ENCODE measurements around the gene MPPED1. TPM values are rescaled to one million over a fixed set of nuclear protein-coding genes. Genes with fewer than 3 reads are reported as not detected.

The MPPED1 gene
- total RNA-seq, 1 donor from 2014 or later = not detected

GRCh38 chr22:43441216-43441615 is 29.4 kb downstream of the MPPED1 start:
- DNase-seq (ENCODE audit: low spot score) = no peak
- intact Hi-C loops (cut with micrococcal nuclease) = no loop called here
- no peak overlapping the region for H3K27ac Mint-ChIP-seq
- H3K4me3 Mint-ChIP-seq (ENCODE audit: low read depth) = no peak overlapping the region
- H3K9me3 Mint-ChIP-seq = no peaks in the 10 kb centered on the region
- no peaks in the 10 kb centered on the region for H3K4me1 Mint-ChIP-seq (ENCODE audit: low read depth)
- no peaks in the 10 kb centered on the region for H3K36me3 Mint-ChIP-seq (ENCODE audit: low read depth)
- H3K27me3 Mint-ChIP-seq (ENCODE audit: low read depth) = no peaks in the 10 kb centered on the region

- Mint-ChIP-seq H3K4me1 (ENCODE audit: low read depth) (no peaks in the 10 kb centered on the region), H3K27me3 (ENCODE audit: low read depth) (no peaks in the 10 kb centered on the region), H3K4me3 (ENCODE audit: low read depth) (no peak overlapping the region), H3K27ac (no peak overlapping the region), H3K36me3 (ENCODE audit: low read depth) (no peaks in the 10 kb centered on the region), H3K9me3 (no peaks in the 10 kb centered on the region)
- intact Hi-C loops (cut with micrococcal nuclease) = no loop called here
- no peak for DNase-seq (ENCODE audit: low spot score)
These were observed 29.9 kb downstream of the MPPED1 start for GRCh38 chr22:43441751-43442150.

- no peak overlapping the region for H3K27ac Mint-ChIP-seq
- intact Hi-C loops (cut with micrococcal nuclease) = no loop called here
- no peaks in the 10 kb centered on the region for H3K4me1 Mint-ChIP-seq (ENCODE audit: low read depth)
- H3K4me3 Mint-ChIP-seq (ENCODE audit: low read depth) = no peak overlapping the region
- H3K9me3 Mint-ChIP-seq = no peaks in the 10 kb centered on the region
- no peaks in the 10 kb centered on the region for H3K36me3 Mint-ChIP-seq (ENCODE audit: low read depth)
- H3K27me3 Mint-ChIP-seq (ENCODE audit: low read depth) = no peaks in the 10 kb centered on the region
- no peak for DNase-seq (ENCODE audit: low spot score)
These were observed 30.8 kb downstream of the MPPED1 start for GRCh38 chr22:43442386-43443151.

GRCh38 chr22:43443152-43443471 is 31.3 kb downstream of the MPPED1 start:
- Mint-ChIP-seq H3K27me3 (ENCODE audit: low read depth) (no peaks in the 10 kb centered on the region), H3K4me3 (ENCODE audit: low read depth) (no peak overlapping the region), H3K9me3 (no peaks in the 10 kb centered on the region), H3K4me1 (ENCODE audit: low read depth) (no peaks in the 10 kb centered on the region), H3K36me3 (ENCODE audit: low read depth) (no peaks in the 10 kb centered on the region), H3K27ac (no peak overlapping the region)
- intact Hi-C loops (cut with micrococcal nuclease) = no loop called here
- DNase-seq (ENCODE audit: low spot score) = no peak

GRCh38 chr22:43446037-43446803 is 34.4 kb downstream of the MPPED1 start:
- no peaks in the 10 kb centered on the region for H3K4me1 Mint-ChIP-seq (ENCODE audit: low read depth)
- H3K4me3 Mint-ChIP-seq (ENCODE audit: low read depth) = no peak overlapping the region
- H3K36me3 Mint-ChIP-seq (ENCODE audit: low read depth) = no peaks in the 10 kb centered on the region
- DNase-seq (ENCODE audit: low spot score) = no peak
- H3K9me3 Mint-ChIP-seq = no peaks in the 10 kb centered on the region
- H3K27me3 Mint-ChIP-seq (ENCODE audit: low read depth) = no peaks in the 10 kb centered on the region
- intact Hi-C loops (cut with micrococcal nuclease) = no loop called here
- H3K27ac Mint-ChIP-seq = no peak overlapping the region

- H3K36me3 Mint-ChIP-seq (ENCODE audit: low read depth) = no peaks in the 10 kb centered on the region
- DNase-seq (ENCODE audit: low spot score) = no peak
- no peaks in the 10 kb centered on the region for H3K4me1 Mint-ChIP-seq (ENCODE audit: low read depth)
- H3K9me3 Mint-ChIP-seq = no peaks in the 10 kb centered on the region
- H3K27ac Mint-ChIP-seq = no peak overlapping the region
- intact Hi-C loops (cut with micrococcal nuclease) = no loop called here
- no peaks in the 10 kb centered on the region for H3K27me3 Mint-ChIP-seq (ENCODE audit: low read depth)
- no peak overlapping the region for H3K4me3 Mint-ChIP-seq (ENCODE audit: low read depth)
These were observed 35.1 kb downstream of the MPPED1 start for GRCh38 chr22:43446916-43447315.

GRCh38 chr22:43447380-43447779 is 35.6 kb downstream of the MPPED1 start:
- no peak for DNase-seq (ENCODE audit: low spot score)
- Mint-ChIP-seq H3K9me3 (no peaks in the 10 kb centered on the region), H3K4me3 (ENCODE audit: low read depth) (no peak overlapping the region), H3K27me3 (ENCODE audit: low read depth) (no peaks in the 10 kb centered on the region), H3K36me3 (ENCODE audit: low read depth) (no peaks in the 10 kb centered on the region), H3K27ac (no peak overlapping the region), H3K4me1 (ENCODE audit: low read depth) (no peaks in the 10 kb centered on the region)
- intact Hi-C loops (cut with micrococcal nuclease) = no loop called here

GRCh38 chr22:43448048-43448447 is 36.2 kb downstream of the MPPED1 start:
- H3K27ac Mint-ChIP-seq = no peak overlapping the region
- no peaks in the 10 kb centered on the region for H3K4me1 Mint-ChIP-seq (ENCODE audit: low read depth)
- no peaks in the 10 kb centered on the region for H3K36me3 Mint-ChIP-seq (ENCODE audit: low read depth)
- H3K27me3 Mint-ChIP-seq (ENCODE audit: low read depth) = no peaks in the 10 kb centered on the region
- DNase-seq (ENCODE audit: low spot score) = no peak
- intact Hi-C loops (cut with micrococcal nuclease) = no loop called here
- H3K9me3 Mint-ChIP-seq = no peaks in the 10 kb centered on the region
- H3K4me3 Mint-ChIP-seq (ENCODE audit: low read depth) = no peak overlapping the region

GRCh38 chr22:43449205-43449830 is 37.5 kb downstream of the MPPED1 start:
- Mint-ChIP-seq H3K27ac (no peak overlapping the region), H3K4me3 (ENCODE audit: low read depth) (no peak overlapping the region), H3K4me1 (ENCODE audit: low read depth) (no peaks in the 10 kb centered on the region), H3K27me3 (ENCODE audit: low read depth) (no peaks in the 10 kb centered on the region), H3K9me3 (no peaks in the 10 kb centered on the region), H3K36me3 (ENCODE audit: low read depth) (no peaks in the 10 kb centered on the region)
- no peak for DNase-seq (ENCODE audit: low spot score)
- intact Hi-C loops (cut with micrococcal nuclease) = no loop called here

GRCh38 chr22:43449831-43450225 is 38.0 kb downstream of the MPPED1 start:
- intact Hi-C loops (cut with micrococcal nuclease) = no loop called here
- DNase-seq (ENCODE audit: low spot score) = no peak
- no peaks in the 10 kb centered on the region for H3K27me3 Mint-ChIP-seq (ENCODE audit: low read depth)
- no peaks in the 10 kb centered on the region for H3K4me1 Mint-ChIP-seq (ENCODE audit: low read depth)
- H3K9me3 Mint-ChIP-seq = no peaks in the 10 kb centered on the region
- no peak overlapping the region for H3K27ac Mint-ChIP-seq
- no peak overlapping the region for H3K4me3 Mint-ChIP-seq (ENCODE audit: low read depth)
- no peaks in the 10 kb centered on the region for H3K36me3 Mint-ChIP-seq (ENCODE audit: low read depth)

GRCh38 chr22:43451371-43452050 is 39.7 kb downstream of the MPPED1 start:
- no peak overlapping the region for H3K4me3 Mint-ChIP-seq (ENCODE audit: low read depth)

GRCh38 chr22:43455846-43456245 is 44.0 kb downstream of the MPPED1 start:
- Mint-ChIP-seq H3K27me3 (ENCODE audit: low read depth) (peaks cover 5% of the 10 kb centered on the region), H3K9me3 (no peaks in the 10 kb centered on the region), H3K36me3 (ENCODE audit: low read depth) (no peaks in the 10 kb centered on the region), H3K27ac (no peak overlapping the region), H3K4me1 (ENCODE audit: low read depth) (no peaks in the 10 kb centered on the region), H3K4me3 (ENCODE audit: low read depth) (no peak overlapping the region)
- no peak for DNase-seq (ENCODE audit: low spot score)
- intact Hi-C loops (cut with micrococcal nuclease) = no loop called here

More at GRCh38 chr22:43451371-43452050, 39.7 kb downstream of the MPPED1 start:
- no peak for DNase-seq (ENCODE audit: low spot score)
- Mint-ChIP-seq H3K9me3 (no peaks in the 10 kb centered on the region), H3K27ac (no peak overlapping the region), H3K36me3 (ENCODE audit: low read depth) (no peaks in the 10 kb centered on the region), H3K27me3 (ENCODE audit: low read depth) (no peaks in the 10 kb centered on the region), H3K4me1 (ENCODE audit: low read depth) (no peaks in the 10 kb centered on the region)
- intact Hi-C loops (cut with micrococcal nuclease) = no loop called here

- DNase-seq (ENCODE audit: low spot score) = no peak
- no peaks in the 10 kb centered on the region for H3K9me3 Mint-ChIP-seq
- H3K27me3 Mint-ChIP-seq (ENCODE audit: low read depth) = peaks cover 5% of the 10 kb centered on the region
- no peak overlapping the region for H3K4me3 Mint-ChIP-seq (ENCODE audit: low read depth)
- no peak overlapping the region for H3K27ac Mint-ChIP-seq
- H3K4me1 Mint-ChIP-seq (ENCODE audit: low read depth) = no peaks in the 10 kb centered on the region
- intact Hi-C loops (cut with micrococcal nuclease) = no loop called here
- H3K36me3 Mint-ChIP-seq (ENCODE audit: low read depth) = no peaks in the 10 kb centered on the region
These were observed 45.2 kb downstream of the MPPED1 start for GRCh38 chr22:43457002-43457401.
